Activated CD8-positive, alpha-beta memory T cell treated with anti-CD3 and anti-CD28 coated beads for 4 hours (primary cell): ENCODE results near the gene AZIN2.
"Not testable (repeated sequence)": the region's sequence is repeated elsewhere in the genome, so short reads cannot be mapped to it uniquely, and the experiment has no call there.

Experiments
- DNase-seq, 2 donors: peaks; one replicate each; pipeline ENCODE4 v3.0.0-alpha.2; 2020; ENCODE audit warnings: low read depth in 2 of 2

The AZIN2 gene

GRCh38 chr1:33094971-33095604 is 14.1 kb downstream of the AZIN2 start:
- no peak for DNase-seq

DNA sequence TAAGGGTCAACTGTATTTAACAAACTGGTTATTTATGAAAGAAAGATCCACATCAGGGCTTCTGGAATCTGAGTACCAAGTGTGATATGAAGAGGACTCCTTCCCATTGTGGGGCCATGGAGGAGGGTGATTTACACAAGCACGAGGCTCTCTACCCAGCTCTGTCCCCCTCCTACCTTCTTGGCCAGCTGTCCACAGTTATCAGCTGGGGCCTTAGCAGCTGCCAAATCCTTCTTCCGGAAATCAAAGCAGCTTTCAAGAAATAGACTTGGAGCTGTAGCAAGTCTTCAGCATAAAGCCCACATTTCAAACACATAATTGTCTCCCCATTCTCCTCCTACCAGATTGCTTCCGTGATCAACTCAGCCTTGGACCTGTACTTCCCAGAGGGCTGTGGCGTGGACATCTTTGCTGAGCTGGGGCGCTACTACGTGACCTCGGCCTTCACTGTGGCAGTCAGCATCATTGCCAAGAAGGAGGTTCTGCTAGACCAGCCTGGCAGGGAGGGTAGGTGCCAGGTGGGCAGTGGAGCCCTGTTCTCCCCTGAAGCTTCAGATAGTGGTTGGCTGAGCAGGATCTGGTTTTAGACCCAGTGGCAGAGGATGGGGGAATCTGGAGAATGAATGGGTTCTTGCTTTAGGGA is 15.5 kb downstream of the AZIN2 start:
- DNase-seq, result no peak

DNA sequence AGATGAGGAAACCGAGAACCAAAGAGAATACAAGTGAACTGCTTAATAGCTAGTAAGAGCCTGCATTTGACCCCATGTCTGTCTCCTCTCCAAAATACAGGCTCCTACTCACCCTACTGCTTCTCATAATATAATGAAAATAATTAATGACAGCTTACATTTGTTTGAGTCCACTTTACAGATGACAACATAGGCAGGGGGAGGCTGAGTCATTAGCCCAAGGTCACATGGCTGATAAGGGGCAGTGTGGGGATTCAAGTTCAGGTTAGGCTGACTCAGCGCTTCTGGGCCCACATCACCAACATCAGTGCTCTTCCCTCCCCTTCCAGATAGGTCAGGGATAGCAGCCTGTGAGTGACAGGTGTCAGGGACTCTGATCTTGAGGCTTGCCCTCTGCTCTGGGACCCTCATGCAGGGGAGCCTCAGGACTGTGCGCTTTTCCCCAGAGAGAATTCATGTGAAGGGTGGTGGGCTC is 16.2 kb downstream of the AZIN2 start:
- no peak for DNase-seq

GRCh38 chr1:33097762-33098161 is 16.8 kb downstream of the AZIN2 start:
- no peak for DNase-seq

GRCh38 chr1:33098371-33098770 is 17.4 kb downstream of the AZIN2 start:
- DNase-seq, result no peak

- peak; percentile 24 to 35 for DNase-seq
These were observed 18.6 kb downstream of the AZIN2 start for GRCh38 chr1:33099290-33100118.

GRCh38 chr1:33100119-33100415 is 19.1 kb downstream of the AZIN2 start:
- not testable (repeated sequence) for DNase-seq

GRCh38 chr1:33110477-33110876 is 29.5 kb downstream of the AZIN2 start:
- no peak for DNase-seq

- DNase-seq, result no peak
These were observed 31.0 kb downstream of the AZIN2 start for GRCh38 chr1:33111965-33112364.

DNA sequence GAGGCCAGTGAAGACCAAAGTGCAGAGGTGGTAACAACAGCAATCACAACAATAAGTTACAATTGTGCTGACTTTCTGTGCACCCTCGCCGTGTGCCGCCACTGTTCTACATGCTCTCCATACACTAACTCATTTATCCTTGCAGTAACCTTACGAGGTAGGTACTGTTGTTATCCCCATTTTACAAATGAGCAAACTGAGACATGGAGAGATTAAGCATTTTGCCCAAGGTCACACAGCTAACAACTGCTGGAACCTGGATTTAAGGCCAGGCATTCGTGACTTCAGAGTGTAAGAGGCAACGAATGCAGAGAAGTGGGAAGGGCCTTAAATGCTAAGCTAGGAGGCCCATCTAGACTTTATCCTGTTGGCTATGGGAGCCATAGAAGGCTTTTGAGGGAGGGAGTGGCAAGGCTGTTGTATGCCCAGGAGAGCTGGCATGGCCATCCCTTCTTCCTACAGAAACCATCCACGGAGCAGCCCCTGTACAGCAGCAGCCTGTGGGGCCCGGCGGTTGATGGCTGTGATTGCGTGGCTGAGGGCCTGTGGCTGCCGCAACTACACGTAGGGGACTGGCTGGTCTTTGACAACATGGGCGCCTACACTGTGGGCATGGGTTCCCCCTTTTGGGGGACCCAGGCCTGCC is 36.6 kb downstream of the AZIN2 start:
- no peak for DNase-seq

DNA sequence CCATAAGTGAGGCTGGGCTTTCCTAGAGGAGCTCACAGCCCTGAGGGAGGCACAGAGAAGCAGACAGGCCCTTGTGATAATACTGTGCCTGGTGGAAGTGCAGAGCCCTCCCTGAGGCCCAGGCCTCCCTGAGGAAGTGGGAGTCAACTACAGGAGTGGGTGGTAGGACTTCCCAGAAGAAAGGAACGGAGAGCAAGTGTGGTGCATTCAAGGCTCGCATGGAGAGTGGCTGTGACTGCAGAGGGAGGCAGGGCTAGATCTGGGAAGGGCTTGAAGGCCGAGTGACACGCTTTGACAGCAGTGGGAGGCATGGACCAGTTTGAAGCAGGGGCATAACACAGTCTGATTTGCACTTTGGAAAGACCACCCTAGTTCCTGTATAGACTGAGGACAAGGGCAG is 37.3 kb downstream of the AZIN2 start:
- no peak for DNase-seq

- no peak for DNase-seq
These were observed 38.1 kb downstream of the AZIN2 start for GRCh38 chr1:33119050-33119449.

DNA sequence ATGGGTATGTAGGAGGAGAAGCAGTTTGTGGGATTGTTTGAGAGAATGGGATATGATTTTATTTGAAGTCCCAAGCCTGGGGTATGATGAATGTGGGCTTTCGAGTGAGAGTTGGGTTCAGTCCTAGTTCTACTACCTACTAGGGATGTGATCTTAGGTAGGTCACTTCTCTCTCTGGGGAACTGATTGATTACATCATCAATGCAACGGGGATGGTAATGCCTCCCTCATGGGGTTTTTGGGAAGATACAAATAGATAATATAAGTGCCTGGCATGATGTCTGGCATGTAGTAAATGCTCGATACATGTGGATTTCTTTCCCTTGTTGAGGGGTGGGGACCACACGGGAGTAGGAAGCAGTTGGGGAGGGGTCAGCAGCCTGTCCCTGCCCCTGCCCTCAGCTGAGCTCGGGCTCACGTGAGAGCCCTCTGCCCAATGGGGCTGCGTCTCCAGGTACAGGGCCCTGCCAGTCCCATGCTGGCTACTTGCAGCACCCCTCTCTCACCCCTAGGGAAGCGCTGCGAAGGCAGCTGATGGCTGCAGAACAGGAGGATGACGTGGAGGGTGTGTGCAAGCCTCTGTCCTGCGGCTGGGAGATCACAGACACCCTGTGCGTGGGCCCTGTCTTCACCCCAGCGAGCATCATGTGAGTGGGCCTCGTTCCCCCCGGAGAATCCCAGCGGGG is 38.7 kb downstream of the AZIN2 start:
- no peak for DNase-seq

GRCh38 chr1:33120436-33121231 is 39.7 kb downstream of the AZIN2 start:
- no peak for DNase-seq

GRCh38 chr1:33121728-33122127 is 40.8 kb downstream of the AZIN2 start:
- DNase-seq, result no peak

GRCh38 chr1:33122483-33123178 is 41.7 kb downstream of the AZIN2 start:
- DNase-seq, result no peak

DNA sequence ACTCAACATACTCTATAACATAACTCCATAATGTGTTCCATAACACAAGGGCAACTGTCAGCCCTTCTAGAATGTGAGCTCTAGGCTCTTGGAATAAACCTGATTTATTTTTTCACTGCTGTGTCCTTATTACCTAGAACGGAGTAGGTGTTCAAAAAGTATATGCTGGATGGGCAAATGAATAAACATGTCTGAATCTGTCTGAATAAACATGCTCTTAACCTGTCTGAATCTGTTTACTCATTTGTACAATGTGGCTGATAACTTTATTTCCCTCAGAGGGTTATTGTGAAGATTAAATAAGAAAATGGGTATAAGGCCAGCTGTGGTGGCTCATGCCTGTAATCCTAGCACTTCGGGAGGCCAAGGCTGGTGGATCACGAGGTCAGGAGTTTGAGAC is 42.3 kb downstream of the AZIN2 start:
- DNase-seq, result no peak

DNA sequence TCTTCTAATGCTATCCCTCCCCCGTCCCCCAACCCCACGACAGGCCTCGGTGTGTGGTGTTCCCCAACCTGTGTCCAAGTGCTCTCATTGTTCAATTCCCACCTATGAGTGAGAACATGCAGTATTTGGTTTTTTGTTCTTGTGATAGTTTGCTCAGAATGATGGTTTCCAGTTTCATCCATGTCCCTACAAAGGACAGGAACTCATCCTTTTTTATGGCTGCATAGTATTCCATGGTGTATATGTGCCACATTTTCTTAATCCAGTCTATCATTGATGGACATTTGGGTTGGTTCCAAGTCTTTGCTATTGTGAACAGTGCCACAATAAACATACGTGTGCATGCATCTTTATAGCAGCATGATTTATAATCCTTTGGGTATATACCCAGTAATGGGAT is 43.7 kb downstream of the AZIN2 start:
- not testable (repeated sequence) for DNase-seq

GRCh38 chr1:33126411-33127000 is 45.6 kb downstream of the AZIN2 start:
- DNase-seq, result no peak
